NCI-H510A treated with DMSO at 0.1 percent for 48 hours (cell line): ENCODE results near the gene SLC26A2.

Experiments used
- DNase-seq: peaks from one replicate; lab custom pipeline; 2025; lab: John Stamatoyannopoulos, UW

The SLC26A2 gene

DNA sequence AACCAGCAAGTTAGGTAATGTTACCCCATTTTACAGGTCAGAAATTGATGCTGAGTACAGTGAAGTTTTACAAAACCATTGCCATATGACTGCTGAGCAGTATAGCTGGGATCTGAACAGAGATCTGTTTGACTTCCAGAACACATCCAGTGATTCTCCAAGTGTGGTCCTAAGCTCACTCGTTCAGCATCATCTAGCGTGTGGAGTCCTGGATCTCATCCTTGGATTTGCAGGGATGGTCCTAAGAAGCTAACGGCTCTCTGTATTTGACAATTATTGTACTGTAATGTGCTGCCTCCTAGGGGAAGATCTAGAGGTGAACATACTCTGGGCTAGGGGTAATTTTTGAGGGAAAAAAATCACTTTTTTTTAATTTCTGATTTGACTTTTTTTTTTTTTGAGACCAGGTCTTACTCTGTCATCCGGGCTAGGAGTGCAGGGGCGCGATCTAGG lies 1.4 kb downstream of the SLC26A2 start:
- DNase-seq: peak; percentile 26

DNA sequence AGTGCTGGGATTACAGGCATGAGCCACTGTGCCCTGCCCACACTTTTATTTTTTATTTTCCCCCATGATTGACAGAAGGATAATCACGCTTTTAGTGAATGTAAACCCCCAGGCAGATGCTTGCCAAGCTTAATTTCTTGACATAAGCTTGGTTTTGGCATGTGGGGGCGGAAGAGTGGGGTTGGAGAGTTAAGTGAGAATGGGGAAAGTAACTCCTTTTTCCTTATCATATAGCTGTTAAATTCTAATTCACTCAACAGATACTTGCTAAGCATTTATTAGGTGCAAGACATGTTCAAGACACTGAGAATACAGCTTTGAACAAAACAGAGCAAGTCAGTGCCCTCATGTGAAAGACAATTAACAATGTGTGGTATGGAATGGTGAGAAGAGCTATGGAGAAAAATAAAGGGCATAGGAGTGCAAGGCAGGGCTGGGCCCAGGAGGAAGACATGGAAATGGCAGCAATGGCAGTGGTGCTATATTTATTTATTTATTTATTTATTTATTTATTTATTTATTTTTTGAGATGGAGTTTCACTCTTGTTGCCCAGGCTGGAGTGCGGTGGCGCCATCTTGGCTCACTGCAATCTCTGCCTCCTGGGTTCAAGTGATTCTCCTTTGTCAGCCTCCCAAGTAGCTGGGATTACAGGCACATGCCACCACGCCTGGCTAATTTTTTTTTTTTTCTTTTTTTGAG lies 2.2 kb downstream of the SLC26A2 start:
- DNase-seq: no peak

DNA sequence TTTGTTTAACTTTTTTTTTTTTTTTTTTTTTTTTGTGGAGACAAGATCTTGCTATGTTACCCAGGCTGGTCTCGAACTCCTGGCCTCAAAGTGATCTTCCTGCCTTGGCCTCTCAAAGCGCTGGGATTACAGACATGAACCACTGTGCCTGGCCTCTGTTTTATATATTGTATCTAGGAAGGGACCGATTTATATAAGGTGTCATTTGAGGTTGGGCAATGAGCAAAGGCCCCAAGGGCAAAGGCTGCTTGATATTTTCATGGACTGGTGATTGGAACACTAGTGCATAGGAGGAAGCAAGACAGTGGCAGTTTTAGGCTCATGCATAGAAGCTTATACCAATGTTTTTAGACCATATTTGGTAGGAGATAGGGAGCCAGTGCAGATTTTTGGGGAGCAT lies 3.2 kb downstream of the SLC26A2 start:
- no peak for DNase-seq

DNA sequence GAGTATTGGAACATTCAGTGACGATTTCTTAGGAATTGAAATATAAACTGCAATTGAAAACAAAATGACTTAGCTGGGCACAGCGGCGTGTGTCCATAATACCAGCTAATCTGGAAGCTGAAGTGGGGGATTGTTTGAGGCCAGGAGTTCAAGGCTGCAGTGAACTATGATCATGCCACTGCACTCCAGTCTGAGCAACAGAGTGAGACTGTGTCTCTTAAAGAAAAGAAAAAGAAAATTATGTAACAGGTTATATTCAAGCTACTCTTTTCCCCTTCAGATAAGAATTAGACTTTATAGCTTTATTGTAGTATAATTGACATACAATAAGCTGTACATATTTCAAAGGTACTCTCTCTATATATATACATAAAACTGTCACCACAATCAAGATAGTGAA lies 6.4 kb downstream of the SLC26A2 start:
- DNase-seq: no peak

DNA sequence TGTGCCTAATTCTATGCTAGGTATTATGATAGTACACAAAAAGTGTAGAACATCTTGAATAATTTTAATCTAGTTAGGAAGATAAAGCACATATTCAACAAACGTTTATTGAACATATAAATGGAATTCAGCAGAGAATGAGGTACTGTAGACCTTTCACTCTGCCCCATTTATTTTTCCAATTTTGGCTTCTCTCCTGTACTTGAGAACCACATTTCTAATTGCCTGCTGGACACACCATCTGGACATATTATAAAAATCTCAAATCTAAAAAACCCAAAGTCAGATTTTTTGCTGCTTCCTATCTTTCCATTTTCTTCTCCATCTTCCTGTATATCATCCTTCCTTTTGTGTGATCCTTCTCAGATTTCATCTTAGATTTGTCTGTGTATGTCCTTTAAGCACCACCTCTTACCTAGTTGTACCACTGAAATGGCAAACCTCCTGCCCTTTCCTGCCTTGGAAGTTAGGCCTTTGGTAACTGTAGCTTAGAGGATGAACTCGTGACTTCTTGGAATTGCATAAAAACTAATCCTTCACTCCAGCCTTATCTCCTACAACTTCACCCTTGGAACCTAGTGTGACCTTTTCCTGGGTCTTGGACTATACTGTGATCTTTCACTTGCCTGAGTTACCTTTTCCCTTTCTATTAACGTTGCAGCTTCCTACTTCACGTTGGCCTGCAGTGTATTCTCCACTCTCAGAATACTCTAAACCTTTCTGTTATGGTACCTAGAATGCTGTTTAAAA lies 8.8 kb downstream of the SLC26A2 start:
- DNase-seq: no peak

DNA sequence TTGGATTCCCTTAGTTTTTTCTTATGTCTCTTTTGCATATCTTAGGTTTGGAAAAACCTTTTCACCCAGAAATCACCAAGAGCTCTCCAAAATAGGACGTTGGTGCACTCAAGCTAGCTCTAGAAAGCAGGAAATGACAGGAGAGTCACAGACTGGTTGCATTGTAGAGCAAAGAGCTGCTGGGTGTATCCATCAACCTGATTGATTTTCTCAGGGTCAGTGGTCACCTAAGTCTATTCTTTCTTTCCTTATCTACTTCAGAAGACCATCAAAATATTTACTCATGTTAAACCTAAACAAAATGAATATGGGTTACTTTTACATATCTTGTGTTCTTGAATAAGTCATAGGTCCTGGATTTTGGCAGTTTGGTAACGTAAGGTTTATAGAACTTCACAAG lies 14.9 kb downstream of the SLC26A2 start:
- no peak for DNase-seq

DNA sequence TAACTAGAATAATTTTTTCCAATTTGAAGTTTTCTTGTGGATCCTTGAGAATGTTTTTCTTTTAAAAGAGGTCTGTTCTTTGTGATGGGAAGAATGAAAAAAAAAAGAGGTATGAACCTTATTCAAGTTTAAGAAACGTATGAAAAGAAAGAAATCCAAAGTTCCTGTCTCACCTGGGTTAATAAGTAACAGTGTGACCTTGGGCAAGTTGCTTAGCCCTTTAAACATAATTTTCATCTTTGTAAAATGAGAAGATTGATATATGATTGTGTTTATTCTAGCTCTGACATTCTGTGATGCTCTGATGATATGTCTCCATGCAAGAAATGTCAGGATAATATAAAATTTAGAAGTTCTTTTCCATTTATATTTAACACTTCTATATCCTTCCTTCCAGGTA lies 19.3 kb downstream of the SLC26A2 start:
- no peak for DNase-seq

DNA sequence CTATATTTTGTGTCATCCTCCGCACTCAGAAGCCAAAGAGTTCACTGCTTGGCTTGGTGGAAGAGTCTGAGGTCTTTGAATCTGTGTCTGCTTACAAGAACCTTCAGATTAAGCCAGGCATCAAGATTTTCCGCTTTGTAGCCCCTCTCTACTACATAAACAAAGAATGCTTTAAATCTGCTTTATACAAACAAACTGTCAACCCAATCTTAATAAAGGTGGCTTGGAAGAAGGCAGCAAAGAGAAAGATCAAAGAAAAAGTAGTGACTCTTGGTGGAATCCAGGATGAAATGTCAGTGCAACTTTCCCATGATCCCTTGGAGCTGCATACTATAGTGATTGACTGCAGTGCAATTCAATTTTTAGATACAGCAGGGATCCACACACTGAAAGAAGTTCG lies 20.6 kb downstream of the SLC26A2 start:
- no peak for DNase-seq

DNA sequence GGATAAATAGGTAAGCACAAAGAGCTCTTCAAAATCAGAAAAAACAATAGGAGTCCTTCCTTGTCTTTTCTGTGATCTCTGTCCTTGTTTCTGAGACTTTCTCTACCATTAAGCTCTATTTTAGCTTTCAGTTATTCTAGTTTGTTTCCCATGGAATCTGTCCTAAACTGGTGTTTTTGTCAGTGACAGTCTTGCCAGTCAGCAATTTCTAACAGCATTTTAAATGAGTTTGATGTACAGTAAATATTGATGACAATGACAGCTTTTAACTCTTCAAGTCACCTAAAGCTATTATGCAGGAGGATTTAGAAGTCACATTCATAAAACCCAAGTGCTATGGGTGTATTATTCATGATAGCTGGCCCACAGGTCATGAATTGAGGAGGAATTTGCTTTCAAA lies 21.9 kb downstream of the SLC26A2 start:
- DNase-seq: no peak

DNA sequence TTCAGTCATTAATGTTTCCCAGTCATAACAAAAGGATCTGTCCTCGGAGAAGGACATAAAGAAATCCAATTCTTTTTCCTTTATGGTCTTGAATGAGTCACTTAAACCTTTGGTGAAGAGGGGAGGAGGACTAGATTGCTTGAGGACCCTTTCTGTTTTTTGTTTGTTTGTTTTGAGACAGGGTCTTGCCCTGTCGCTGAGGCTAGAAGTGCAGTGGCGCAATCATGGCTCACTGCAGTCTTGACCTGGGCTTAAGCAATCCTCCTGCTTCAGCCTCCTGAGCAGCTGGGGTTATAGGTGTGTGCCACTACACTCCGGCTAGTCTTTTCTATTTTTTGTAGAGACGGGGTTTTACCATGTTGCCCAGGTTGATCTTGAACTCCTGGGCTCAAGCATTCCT lies 27.6 kb downstream of the SLC26A2 start:
- DNase-seq: no peak

DNA sequence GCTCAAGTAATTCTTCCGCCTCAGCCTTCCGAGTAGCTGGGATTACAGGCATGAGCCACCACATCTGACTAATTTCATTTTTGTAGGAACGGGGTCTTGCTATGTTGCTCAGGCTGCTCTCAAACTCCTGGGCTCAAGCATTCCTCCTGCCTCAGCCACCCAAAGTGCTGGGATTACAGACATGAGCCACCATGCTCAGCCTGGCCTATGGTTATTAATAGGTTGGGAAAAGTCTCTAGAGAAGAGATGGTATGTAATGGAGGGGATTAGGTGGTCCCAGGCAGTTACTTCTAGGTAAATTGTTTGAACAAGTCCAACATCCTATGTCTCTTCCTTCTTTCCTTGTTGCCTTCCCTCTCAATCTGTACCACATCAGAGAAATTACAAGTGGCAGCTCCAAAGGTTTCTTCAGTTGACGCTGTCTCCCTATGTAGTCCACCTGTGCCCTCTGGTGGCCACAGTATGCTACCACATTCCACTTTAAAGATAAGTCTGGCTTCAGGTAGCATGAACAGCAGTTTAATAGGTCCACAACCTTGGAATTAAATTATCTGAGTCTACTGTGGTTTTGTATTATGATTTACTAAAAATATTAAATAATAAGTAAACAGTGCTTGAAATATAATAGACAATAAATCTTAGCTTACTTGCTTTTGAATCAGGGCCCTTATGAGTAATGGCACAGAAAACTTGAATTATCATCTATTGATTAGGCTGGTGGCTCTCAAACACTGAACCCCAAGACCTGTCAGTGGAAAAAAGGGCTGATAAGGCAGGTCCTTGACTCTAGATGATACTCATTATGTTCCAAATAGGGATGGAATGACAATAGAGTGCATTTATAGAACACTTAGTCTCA lies 30.2 kb downstream of the SLC26A2 start:
- DNase-seq: peak; percentile 90

DNA sequence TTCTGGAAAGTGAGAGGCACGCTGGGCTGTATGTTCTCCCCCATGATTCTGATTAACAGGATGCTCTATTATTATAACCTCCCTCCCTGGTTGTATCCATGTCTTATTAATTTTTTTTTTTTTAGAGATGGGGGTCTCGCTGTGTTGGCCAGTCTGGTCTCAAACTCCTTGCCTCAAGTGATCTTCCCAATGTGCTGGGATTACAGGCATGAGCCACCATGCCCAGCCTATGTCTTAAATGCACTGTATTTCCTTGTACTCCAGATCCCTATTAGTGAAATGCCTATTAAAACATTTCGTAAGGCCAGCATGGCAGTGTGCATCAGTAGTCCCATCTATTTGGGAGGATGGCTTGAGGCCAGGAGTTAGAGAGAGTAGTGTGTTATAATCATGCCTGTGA lies 32.9 kb downstream of the SLC26A2 start:
- DNase-seq: no peak

DNA sequence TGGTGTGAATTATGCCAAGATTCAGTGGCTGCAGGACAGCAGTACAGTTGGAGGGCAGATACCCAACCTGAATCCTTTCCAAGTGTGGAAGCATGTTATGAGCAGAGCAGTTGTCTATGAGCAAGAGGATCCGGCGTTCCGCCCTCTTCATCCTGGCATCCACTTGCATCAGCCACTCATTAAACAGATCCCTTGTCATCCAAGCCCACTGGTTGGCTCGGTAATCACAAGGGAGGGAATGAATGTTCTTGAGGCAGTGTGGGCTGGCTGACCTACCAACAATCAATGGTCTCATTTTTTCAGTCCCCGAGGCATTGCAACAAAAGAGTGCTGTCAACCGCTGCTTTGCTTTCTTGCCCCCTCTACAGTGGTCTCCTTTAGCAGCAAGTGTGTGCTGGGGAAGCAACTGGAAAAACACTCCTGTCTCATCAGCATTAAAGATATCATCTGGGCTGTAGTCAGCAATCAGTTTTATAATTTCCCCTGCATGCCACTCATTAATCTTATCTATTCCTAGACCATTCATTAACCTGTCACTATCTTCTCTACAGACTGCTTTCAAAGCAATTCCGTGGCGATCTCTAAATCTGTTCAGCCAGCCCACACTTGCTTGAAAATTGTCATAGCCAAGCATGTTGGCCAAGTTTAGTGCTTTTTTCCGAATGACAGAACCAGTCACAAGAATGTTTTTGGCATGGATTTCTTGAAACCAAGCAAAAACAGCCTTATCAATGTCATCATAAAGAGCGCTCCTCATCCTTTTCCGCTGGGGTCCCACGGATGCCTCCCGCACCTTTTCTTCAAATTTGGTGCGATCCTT lies 35.0 kb downstream of the SLC26A2 start:
- no peak for DNase-seq

DNA sequence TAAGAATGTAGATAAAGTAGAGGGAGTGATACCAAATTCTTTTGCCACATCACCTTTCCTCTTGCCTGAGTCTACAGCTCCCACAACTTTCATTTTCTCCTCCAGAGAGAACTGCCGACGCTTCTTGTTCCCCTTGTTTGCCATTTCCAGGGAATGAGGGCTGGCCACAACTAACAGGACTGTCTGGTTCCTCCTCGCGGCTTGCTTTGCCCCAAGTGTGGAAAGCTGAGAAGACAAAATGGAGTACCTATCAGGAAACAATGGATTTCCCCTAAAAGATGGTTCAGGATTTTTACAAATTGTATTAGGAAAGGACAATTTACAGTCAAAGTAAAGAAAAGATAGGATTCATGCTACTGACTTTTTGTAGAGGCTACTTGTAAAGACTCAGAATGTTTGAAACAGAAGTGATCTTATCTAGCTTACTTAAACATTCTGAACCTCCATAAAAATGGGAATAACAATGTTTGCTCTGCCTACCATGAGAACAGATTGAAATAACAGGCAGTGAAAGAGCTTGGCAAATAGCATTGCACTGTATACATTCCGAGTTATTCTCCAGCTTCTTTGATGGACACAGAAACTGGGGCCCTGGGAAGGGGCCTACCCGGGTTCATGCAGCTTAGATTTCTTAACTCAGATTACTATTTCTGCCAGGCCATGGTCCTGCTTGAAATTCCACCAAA lies 35.8 kb downstream of the SLC26A2 start:
- DNase-seq: no peak

DNA sequence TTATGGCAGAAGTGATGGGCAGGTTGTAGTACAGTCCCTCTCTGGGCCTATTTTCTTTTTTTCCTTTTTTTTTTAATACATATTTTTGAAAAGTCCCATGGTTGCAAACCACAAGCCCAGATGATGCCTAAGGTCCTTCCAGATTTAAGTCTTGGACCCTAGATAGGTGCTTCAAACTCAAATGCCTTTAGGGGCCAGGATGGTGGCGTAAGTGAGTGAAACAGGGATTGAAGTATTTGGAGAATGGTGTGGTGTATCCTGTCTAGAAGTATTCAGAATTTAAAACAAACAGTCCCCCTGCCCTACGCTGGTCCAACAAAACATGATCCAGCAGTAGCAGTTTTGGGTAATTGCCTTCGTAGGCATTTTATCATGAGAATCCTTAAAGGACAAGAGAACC lies 37.7 kb downstream of the SLC26A2 start:
- DNase-seq: no peak

DNA sequence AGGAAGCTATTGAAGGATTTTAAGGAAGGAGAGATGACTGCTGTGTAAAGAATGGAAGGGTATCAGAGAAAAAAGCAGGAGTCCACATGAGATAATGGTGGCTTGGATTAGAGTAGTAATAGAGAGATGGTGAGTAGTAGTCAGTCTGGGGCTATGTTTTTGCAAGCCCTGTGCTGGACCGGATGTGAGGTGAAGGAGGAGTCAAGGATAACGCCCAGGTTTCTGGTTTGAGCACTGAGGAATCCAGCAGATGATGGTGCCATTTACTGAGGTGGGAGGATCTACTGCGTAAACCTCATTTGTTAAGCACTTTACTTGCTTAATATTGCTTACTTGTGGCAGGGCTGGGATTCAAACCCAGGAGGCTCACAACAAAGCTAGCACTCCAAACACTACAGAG lies 38.8 kb downstream of the SLC26A2 start:
- DNase-seq: peak; percentile 50

DNA sequence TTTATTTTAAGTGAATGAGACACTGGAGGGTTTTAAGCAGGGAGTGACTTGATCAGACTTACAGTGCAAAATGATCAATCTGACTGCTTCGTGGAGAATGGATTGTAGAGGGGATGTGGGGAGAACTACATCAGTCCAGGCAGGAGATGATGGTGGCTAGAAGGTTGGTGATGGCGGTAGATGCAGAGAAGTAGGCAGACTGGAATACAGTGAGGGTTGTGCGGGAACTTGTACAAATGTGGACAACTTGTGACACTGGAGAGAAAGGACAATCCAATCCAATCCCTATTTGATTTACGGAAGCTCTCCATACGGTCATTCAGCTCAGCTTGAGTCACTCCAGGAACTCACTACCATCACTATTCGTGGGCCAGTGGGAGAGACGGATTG lies 39.3 kb downstream of the SLC26A2 start:
- DNase-seq: no peak

DNA sequence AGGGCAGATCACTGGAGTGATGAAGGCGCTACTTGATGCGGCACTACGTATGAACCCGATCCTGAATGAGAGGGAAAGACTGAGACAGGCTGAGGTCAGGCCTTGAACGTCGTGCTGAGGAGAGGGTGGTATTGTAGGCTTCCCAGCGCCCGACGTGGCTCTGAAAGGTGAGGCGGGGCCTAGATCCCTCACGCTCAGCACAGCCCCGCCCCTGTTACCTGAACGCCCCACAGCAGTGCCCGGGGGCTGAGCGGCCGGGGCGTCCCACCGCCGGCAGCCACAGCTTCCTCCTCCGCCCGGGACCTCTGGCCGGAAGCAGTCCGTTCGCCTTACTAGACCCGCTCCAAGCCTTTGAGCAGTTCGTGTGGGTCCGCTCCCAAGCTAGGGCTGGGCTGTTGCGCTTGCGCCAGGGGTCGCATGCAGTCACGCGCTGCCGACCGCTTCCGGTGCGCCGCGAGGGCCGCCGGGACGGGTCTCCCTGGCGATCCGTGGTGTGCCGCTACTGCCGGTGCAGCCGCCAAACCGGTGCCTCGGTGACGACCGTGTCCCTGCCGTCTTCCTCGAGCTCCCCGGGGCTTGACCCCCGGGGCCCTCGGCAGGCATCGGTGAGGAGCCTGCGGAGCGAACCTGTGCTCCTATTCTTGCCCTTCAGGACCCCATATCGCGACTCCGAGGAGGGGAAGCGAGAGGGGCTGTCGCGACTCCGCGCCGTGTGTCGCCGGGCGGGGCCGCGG lies 39.9 kb downstream of the SLC26A2 start, which contains the start of the genes HMGXB3 and TIGD6:
Gene HMGXB3, plus strand, starts transcription at position 484 of the 734 bp plus-strand sequence. CDS start 4,114 bp downstream, outside the sequence.
Gene TIGD6, minus strand, starts transcription at position 399 of the 734 bp plus-strand sequence. CDS start 4,306 bp downstream, outside the sequence.
- DNase-seq: peak; percentile 88

DNA sequence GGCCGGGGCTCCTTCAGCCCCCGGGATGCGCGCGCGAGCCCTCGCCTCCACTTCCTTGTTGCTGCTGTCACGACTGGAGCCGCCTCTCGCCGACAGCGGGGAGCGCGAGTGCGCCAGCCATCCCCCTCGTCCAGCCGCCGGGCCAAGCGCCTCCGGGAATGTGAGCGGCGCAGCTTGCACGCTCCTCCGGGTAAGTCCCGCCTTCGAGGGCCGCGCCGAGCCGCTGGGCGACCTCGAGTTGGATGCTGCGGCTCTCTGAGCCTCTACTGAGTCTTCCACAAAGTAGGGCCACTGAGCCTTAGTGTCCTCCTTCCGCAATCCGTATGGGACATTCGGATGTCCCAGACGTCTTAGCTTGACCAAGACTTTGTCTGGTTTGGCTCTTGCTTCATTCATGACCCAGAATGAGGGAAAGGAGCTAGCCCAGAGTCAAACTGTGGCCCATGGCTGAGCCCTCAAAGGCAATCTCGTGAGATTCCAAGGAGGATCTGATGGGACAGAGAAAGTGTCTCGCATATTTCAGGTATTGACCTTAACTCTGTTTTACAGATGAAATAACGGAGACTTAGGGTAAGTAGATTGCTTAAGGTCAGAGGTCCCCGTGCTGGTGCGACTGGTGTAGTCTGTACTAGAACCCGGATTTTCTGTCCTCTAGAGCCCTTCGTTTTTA lies 40.6 kb downstream of the SLC26A2 start:
- DNase-seq: no peak
